Colonic mucosa (tissue), 4 donors: ENCODE measurements around the gene BRPF1. TPM values are rescaled to one million over a fixed set of nuclear protein-coding genes. Genes with fewer than 3 reads are reported as not detected.

Experiments
- DNase-seq: peaks from one replicate; pipeline ENCODE4 v3.0.0-alpha.2; 2020
- H3K27ac ChIP-seq: fragments of 200-600 bp; one replicate; pipeline ENCODE4 v1.8.0; 2021
- H3K27me3 ChIP-seq: fragments of 200-600 bp; one replicate; pipeline ENCODE4 v1.8.0; 2021
- H3K36me3 ChIP-seq: fragments of 200-600 bp; one replicate; pipeline ENCODE4 v1.8.0; 2021
- H3K4me1 ChIP-seq: fragments of 200-600 bp; one replicate; pipeline ENCODE4 v1.8.0; 2021; ENCODE audit warnings: mild to moderate bottlenecking
- H3K4me3 ChIP-seq: fragments of 200-600 bp; one replicate; pipeline ENCODE4 v1.8.0; 2021
- H3K9ac ChIP-seq, 2 donors: one replicate each; pipeline ENCODE4 v1.7.0; 2013; ENCODE audit warnings: control low read depth in 2 of 2, low read depth in 2 of 2, low read length in 2 of 2
- H3K9me3 ChIP-seq: fragments of 200-600 bp; one replicate; pipeline ENCODE4 v1.8.0; 2021
- CTCF ChIP-seq: fragments of 200-600 bp; IDR thresholded peaks from one replicate; pipeline ENCODE4 v1.8.0; 2022; ENCODE audit warnings: antibody characterized with exemption, mild to moderate bottlenecking
- intact Hi-C: fragments of 100-400 bp; cut with DNase I; formaldehyde crosslinking; loops from one replicate; pipeline ENCODE4 v1.14.1; 2022
- total RNA-seq, 2 donors: library from RNA; stranded (reverse); fragmentation: NEBNext Ultra II Directional in 1 of 2; extraction: Animal tissue kit (Norgen Biotek cat#: 25700) in 1 of 2; gene quantifications; one replicate each; pipeline ENCODE4 v1.2.1, GENCODE V29; 2021
- donor health status: healthy.
- donor health status: DM: no; HTN: no; CAD: no.
- donor health status: DM: no; HTN: no; CAD: no.

The BRPF1 gene
- total RNA-seq, 2 donors from 2014 or later: 13.6 to 18.7 TPM

GRCh38 chr3:9729419-9729818, 2.1 kb upstream of the BRPF1 start:
- Histone ChIP-seq H3K9ac (no peak overlapping the region), H3K9me3 (no peaks in the 10 kb centered on the region), H3K27me3 (no peaks in the 10 kb centered on the region), H3K36me3 (no peaks in the 10 kb centered on the region), H3K4me1 (peaks cover 17% of the 10 kb centered on the region), H3K27ac (no peak overlapping the region), H3K4me3 (no peak overlapping the region)
- no peak for DNase-seq
- intact Hi-C loops: no loop called here
- TF ChIP-seq CTCF: no peak

- Histone ChIP-seq H3K4me1 (peaks cover 17% of the 10 kb centered on the region), H3K4me3 (peak overlapping the region; percentile 100), H3K27me3 (no peaks in the 10 kb centered on the region), H3K9me3 (no peaks in the 10 kb centered on the region), H3K36me3 (no peaks in the 10 kb centered on the region), H3K27ac (peak overlapping the region; percentile 95), H3K9ac (peak overlapping the region in 1 of 2 donors; percentile 51)
- intact Hi-C loops: no loop called here
- no peak for TF ChIP-seq CTCF
- no peak for DNase-seq
Observed at GRCh38 chr3:9730657-9731205, 804 bp upstream of the BRPF1 start.

GRCh38 chr3:9732080-9732739, 675 bp downstream of the BRPF1 start:
- intact Hi-C loops: no loop called here

GRCh38 chr3:9732740-9733115, 1.2 kb downstream of the BRPF1 start:
- no peak for TF ChIP-seq CTCF
- Histone ChIP-seq H3K27ac (no peak overlapping the region), H3K4me1 (peaks cover 17% of the 10 kb centered on the region), H3K9me3 (no peaks in the 10 kb centered on the region), H3K9ac (peak overlapping the region; percentile 48 to 80), H3K4me3 (peak overlapping the region; percentile 100), H3K36me3 (no peaks in the 10 kb centered on the region), H3K27me3 (no peaks in the 10 kb centered on the region)
- intact Hi-C loops: no loop called here
- no peak for DNase-seq

More at GRCh38 chr3:9732080-9732739, 675 bp downstream of the BRPF1 start:
- peak overlapping the region; percentile 100 for H3K4me3 ChIP-seq
- no peaks in the 10 kb centered on the region for H3K36me3 ChIP-seq
- H3K27me3 ChIP-seq: no peaks in the 10 kb centered on the region
- DNase-seq: peak; percentile 34
- TF ChIP-seq CTCF: no peak
- peak overlapping the region; percentile 48 to 80 for H3K9ac ChIP-seq
- H3K4me1 ChIP-seq: peaks cover 17% of the 10 kb centered on the region
- no peaks in the 10 kb centered on the region for H3K9me3 ChIP-seq
- peak overlapping the region; percentile 95 for H3K27ac ChIP-seq

GRCh38 chr3:9736831-9737230, 5.3 kb downstream of the BRPF1 start:
- no peak for DNase-seq
- Histone ChIP-seq H3K9ac (no peak overlapping the region), H3K27ac (no peak overlapping the region), H3K4me1 (peaks cover 14% of the 10 kb centered on the region), H3K36me3 (peaks cover 16% of the 10 kb centered on the region), H3K9me3 (no peaks in the 10 kb centered on the region), H3K4me3 (no peak overlapping the region), H3K27me3 (no peaks in the 10 kb centered on the region)
- intact Hi-C loops: no loop called here
- TF ChIP-seq CTCF: no peak
